Measurements from ENCODE around the gene PROZ.

PROZ gene

GRCh38 chr13:113207890-113208420 lies 49.5 kb downstream of the PROZ start:
- peak; percentile 38 for DNase-seq (ENCODE audit: low read depth)
- H3K4me3 ChIP-seq (ENCODE audit: low read depth, low read length) = peak overlapping the region; percentile 79
- TF ChIP-seq, protein P1, sequence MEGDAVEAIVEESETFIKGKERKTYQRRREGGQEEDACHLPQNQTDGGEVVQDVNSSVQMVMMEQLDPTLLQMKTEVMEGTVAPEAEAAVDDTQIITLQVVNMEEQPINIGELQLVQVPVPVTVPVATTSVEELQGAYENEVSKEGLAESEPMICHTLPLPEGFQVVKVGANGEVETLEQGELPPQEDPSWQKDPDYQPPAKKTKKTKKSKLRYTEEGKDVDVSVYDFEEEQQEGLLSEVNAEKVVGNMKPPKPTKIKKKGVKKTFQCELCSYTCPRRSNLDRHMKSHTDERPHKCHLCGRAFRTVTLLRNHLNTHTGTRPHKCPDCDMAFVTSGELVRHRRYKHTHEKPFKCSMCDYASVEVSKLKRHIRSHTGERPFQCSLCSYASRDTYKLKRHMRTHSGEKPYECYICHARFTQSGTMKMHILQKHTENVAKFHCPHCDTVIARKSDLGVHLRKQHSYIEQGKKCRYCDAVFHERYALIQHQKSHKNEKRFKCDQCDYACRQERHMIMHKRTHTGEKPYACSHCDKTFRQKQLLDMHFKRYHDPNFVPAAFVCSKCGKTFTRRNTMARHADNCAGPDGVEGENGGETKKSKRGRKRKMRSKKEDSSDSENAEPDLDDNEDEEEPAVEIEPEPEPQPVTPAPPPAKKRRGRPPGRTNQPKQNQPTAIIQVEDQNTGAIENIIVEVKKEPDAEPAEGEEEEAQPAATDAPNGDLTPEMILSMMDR (IDR thresholded peaks at IDR 0.05; ENCODE audit: insufficient read depth, low read depth, low read length, missing control alignments) = no peak

- TF ChIP-seq, protein P1 (IDR thresholded peaks at IDR 0.05; ENCODE audit: insufficient read depth, low read depth, low read length, missing control alignments) = no peak
- peak; percentile 95 for DNase-seq (ENCODE audit: low read depth)
- H3K4me3 ChIP-seq (ENCODE audit: low read depth, low read length) = peak within 1 kb of the TSS; percentile 85
These were observed 50.2 kb downstream of the PROZ start, which contains the start of gene PCID2 for GRCh38 chr13:113208421-113209335. TSS of gene PCID2 (minus strand) at chr13:113208669. CDS start at chr13:113208634, 35 bp downstream.

DNA sequence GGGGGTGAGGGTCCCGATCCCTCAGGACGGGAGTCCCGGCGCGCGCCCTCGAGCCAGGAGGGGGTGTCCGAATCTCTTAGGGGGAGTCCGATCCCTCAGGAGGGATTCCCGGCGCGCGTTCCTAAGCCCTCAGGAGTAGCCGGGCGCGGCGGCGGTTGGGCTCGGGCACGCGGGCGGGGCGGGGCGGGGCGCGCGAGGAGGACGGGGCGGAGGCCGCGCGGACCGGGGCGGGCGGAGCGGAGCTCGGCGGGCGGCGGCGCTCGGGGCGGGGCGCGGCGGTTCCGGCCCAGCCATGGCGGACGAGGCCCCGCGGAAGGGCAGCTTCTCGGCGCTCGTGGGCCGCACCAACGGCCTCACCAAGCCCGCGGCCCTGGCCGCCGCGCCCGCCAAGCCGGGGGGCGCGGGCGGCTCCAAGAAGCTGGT lies 50.9 kb downstream of the PROZ start, which contains the start of gene CUL4A:
CUL4A (plus strand) TSS at position 278 of the 423 bp plus-strand sequence; CDS start at position 293, 15 bp downstream.
- TF ChIP-seq, protein P1 (IDR thresholded peaks at IDR 0.05; ENCODE audit: insufficient read depth, low read depth, low read length, missing control alignments) = no peak
- H3K4me3 ChIP-seq (ENCODE audit: low read depth, low read length) = peak within 1 kb of the TSS; percentile 85
- DNase-seq (ENCODE audit: low read depth) = peak; percentile 81

DNA sequence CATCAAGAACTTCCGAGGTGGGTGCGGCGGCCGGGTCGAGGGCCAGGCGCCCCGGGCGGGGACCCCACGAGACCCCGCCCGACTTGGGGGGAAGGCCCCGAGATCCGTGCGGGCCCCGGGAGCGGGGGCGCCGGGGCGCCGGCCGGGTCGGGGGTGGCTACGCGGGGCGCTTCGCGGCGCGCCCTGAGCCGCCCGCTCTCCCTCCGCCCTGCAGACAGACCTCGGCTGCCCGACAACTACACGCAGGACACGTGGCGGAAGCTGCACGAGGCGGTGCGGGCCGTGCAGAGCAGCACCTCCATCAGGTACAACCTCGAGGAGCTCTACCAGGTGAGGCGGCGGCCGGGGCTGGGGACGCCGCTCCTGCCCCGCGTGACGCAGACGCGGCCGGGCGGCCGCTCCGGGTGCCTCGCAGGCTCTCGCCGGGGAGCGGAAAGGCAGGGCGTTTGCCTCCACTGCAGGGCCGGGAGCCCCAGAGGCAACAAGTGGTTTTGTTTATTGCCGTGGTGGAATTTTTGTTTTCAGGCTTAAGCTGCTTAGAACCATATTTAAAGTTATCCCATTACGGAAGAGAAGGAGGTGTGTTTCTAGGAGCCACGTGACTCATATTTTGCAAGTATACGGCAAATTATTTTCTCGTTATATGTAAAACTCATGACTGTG lies 51.4 kb downstream of the PROZ start:
- peak overlapping the region; percentile 85 for H3K4me3 ChIP-seq (ENCODE audit: low read depth, low read length)
- TF ChIP-seq, protein P1 (IDR thresholded peaks at IDR 0.05; ENCODE audit: insufficient read depth, low read depth, low read length, missing control alignments) = no peak
- DNase-seq (ENCODE audit: low read depth) = peak; percentile 83

DNA sequence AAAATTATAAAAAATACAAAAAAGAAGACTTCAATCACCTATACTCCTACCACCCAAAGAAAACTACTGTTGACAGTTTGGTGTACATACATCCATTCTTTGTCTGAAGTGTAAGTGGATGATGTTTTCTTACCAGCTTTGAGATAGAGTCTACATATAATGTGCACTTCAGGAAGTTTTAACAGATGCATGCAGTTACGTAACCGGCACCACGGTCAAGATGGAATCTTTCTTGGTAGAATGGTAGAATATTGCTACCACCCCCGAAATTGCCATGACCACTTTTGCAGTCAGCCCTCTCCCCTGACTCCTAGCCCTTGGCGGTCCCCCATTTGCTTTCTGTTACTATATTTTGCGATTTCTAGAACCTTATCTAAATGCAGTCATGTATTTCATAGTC lies 52.4 kb downstream of the PROZ start:
- H3K4me3 ChIP-seq (ENCODE audit: low read depth, low read length) = peak overlapping the region; percentile 85
- TF ChIP-seq, protein P1 (IDR thresholded peaks at IDR 0.05; ENCODE audit: insufficient read depth, low read depth, low read length, missing control alignments) = no peak
- no peak for DNase-seq (ENCODE audit: low read depth)

GRCh38 chr13:113211774-113212173 lies 53.3 kb downstream of the PROZ start:
- no peak for DNase-seq (ENCODE audit: low read depth)
- H3K4me3 ChIP-seq (ENCODE audit: low read depth, low read length) = no peak overlapping the region

More at GRCh38 chr13:113211774-113212173, 53.3 kb downstream of the PROZ start:
- TF ChIP-seq, protein P1 (IDR thresholded peaks at IDR 0.05; ENCODE audit: insufficient read depth, low read depth, low read length, missing control alignments) = peak; percentile 11
